OCI-LY1 (cell line): Measurements from ENCODE around the gene ZNFX1.
"Not testable (repeated sequence)": the region's sequence is repeated elsewhere in the genome, so short reads cannot be mapped to it uniquely, and the experiment has no call there.

Source experiments
- H2AFZ ChIP-seq: fragments of 200-600 bp; sonication (generic), shearing (Covaris generic); 2 replicates; pipeline ENCODE4 v1.6.0; 2014; ENCODE audit warnings: antibody characterized with exemption, mild to moderate bottlenecking, low read length
- H3F3A ChIP-seq: fragments of 200-600 bp; sonication (generic), shearing (Covaris generic); 2 replicates; pipeline ENCODE4 v1.6.0; 2014; ENCODE audit warnings: mild to moderate bottlenecking, antibody characterized with exemption, low read length, moderate library complexity; ENCODE audit not compliant: insufficient read depth
- H3K27ac ChIP-seq: fragments of 200-600 bp; sonication (generic); 2 replicates; pipeline ENCODE4 v1.5.1; 2014; ENCODE audit warnings: low read length, mixed run types, mild to moderate bottlenecking, low read depth; ENCODE audit not compliant: poor library complexity, severe bottlenecking
- H3K27me3 ChIP-seq: fragments of 200-600 bp; sonication (generic); 2 replicates; pipeline ENCODE4 v1.6.0; 2014; ENCODE audit warnings: antibody characterized with exemption, mild to moderate bottlenecking, low read length, moderate library complexity; ENCODE audit not compliant: insufficient read depth
- H3K36me3 ChIP-seq: fragments of 200-600 bp; sonication (generic); 2 replicates; pipeline ENCODE4 v1.6.1; 2014; ENCODE audit warnings: mild to moderate bottlenecking, antibody characterized with exemption, low read length, moderate library complexity, mixed read lengths; ENCODE audit not compliant: insufficient read depth
- H3K4me1 ChIP-seq: fragments of 200-600 bp; sonication (generic); 2 replicates; pipeline ENCODE4 v1.5.1; 2014; ENCODE audit warnings: mild to moderate bottlenecking, low read length, moderate library complexity; ENCODE audit not compliant: insufficient read depth, severe bottlenecking
- H3K4me2 ChIP-seq: fragments of 200-600 bp; sonication (generic), shearing (Covaris generic); 2 replicates; pipeline ENCODE4 v1.6.1; 2014; ENCODE audit warnings: low read length
- H3K4me3 ChIP-seq: fragments of 200-600 bp; sonication (generic); 2 replicates; pipeline ENCODE4 v1.5.1; 2014; ENCODE audit warnings: low read length, low read depth, mild to moderate bottlenecking, mixed read lengths; ENCODE audit not compliant: poor library complexity, severe bottlenecking
- H3K79me2 ChIP-seq: fragments of 200-600 bp; shearing (Covaris generic); 2 replicates; pipeline ENCODE4 v1.6.1; 2016; ENCODE audit warnings: mixed run types, low read length, mixed read lengths; ENCODE audit not compliant: insufficient read depth
- H3K9ac ChIP-seq: fragments of 200-600 bp; sonication (generic), shearing (Covaris generic); 2 replicates; pipeline ENCODE4 v1.6.1; 2014; ENCODE audit warnings: mild to moderate bottlenecking, low read length, mixed read lengths
- H3K9me2 ChIP-seq: fragments of 200-600 bp; sonication (generic), shearing (Covaris generic); 2 replicates; pipeline ENCODE4 v1.6.1; 2014; ENCODE audit warnings: low read depth, mild to moderate bottlenecking, low read length, mixed read lengths
- H3K9me3 ChIP-seq: fragments of 200-600 bp; shearing (Covaris generic); 2 replicates; pipeline ENCODE4 v1.6.1; 2014; ENCODE audit warnings: low read length, mixed read lengths
- H4K20me1 ChIP-seq: fragments of 200-600 bp; sonication (generic), shearing (Covaris generic); 2 replicates; pipeline ENCODE4 v1.6.0; 2016; ENCODE audit warnings: mild to moderate bottlenecking, low read length; ENCODE audit not compliant: insufficient read depth
- EZH2 ChIP-seq: fragments of 200-600 bp; sonication (generic), shearing (Covaris generic); IDR thresholded peaks from 2 replicates; pipeline ENCODE4 v1.8.0; 2017; ENCODE audit warnings: borderline replicate concordance, mixed run types, mild to moderate bottlenecking, antibody characterized with exemption, low read length, moderate library complexity, mixed read lengths
- TF ChIP-seq, protein P1 (sequence below): fragments of 200-600 bp; sonication (generic), shearing (Covaris generic); IDR thresholded peaks from 2 replicates; pipeline ENCODE4 v1.5.1; 2017; ENCODE audit warnings: mild to moderate bottlenecking, antibody characterized with exemption, low read length, moderate library complexity, mixed read lengths

ZNFX1 gene

DNA sequence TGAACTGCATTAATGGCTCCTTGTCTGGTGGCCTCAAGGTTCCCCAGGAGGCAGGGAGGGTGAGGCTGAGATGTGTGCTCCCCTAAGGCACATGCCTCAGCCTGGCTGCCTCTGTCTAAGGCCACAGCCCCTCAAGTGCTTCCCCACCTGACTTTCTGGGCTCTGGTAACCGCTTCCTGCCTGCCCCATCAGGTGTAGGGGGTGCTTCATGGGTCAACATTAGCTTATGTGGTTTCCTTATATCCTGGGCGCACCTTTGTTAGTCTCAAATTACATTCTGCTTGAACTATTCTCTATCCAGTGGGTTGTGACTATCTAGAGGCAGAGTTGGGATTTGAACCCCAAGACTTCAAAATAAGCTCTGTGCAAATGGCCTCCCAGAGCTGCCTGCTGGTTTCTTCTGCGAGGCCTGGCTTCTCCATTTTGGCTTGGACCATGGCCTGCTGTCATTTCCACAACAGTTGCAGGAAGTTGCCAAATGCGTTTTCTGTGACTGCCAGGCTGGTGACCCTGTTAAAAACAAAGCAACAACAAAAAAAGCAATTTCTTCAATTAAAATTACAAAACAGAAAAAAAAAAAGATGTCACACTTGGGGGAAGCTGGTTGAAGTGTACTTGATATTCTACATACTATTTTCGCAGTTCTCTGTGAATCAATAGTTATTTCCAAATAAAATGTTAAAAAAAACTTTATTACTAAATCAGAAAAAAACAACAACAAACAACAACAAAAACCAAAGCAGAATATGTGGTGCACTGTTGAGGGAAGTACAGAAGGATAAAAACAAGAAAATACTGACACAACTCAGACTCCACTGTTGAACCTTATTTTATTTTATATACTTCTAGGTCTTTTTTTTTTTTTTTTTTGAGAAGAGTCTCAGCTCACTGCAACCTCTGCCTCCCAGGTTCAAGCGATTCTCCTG lies 20.0 kb upstream of the ZNFX1 start:
- Histone ChIP-seq H3K9me3 (no peaks in the 10 kb centered on the region), H2AFZ (no peak overlapping the region), H3K36me3 (0 out of 2 replicates have a peak, but pooled peaks cover 6% of the 10 kb centered on the region), H3K9ac (no peak overlapping the region), H4K20me1 (no peaks in the 10 kb centered on the region), H3K4me3 (no peak overlapping the region), H3F3A (no peaks in the 10 kb centered on the region; the same call in 1 of the 2 replicates), H3K4me1 (peaks cover 7% of the 10 kb centered on the region), H3K9me2 (no peaks in the 10 kb centered on the region), H3K27ac (no peak overlapping the region), H3K27me3 (no peaks in the 10 kb centered on the region), H3K79me2 (no peaks in the 10 kb centered on the region), H3K4me2 (no peak overlapping the region)
- TF ChIP-seq, protein P1, sequence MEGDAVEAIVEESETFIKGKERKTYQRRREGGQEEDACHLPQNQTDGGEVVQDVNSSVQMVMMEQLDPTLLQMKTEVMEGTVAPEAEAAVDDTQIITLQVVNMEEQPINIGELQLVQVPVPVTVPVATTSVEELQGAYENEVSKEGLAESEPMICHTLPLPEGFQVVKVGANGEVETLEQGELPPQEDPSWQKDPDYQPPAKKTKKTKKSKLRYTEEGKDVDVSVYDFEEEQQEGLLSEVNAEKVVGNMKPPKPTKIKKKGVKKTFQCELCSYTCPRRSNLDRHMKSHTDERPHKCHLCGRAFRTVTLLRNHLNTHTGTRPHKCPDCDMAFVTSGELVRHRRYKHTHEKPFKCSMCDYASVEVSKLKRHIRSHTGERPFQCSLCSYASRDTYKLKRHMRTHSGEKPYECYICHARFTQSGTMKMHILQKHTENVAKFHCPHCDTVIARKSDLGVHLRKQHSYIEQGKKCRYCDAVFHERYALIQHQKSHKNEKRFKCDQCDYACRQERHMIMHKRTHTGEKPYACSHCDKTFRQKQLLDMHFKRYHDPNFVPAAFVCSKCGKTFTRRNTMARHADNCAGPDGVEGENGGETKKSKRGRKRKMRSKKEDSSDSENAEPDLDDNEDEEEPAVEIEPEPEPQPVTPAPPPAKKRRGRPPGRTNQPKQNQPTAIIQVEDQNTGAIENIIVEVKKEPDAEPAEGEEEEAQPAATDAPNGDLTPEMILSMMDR: no peak
- no peak for TF ChIP-seq EZH2

DNA sequence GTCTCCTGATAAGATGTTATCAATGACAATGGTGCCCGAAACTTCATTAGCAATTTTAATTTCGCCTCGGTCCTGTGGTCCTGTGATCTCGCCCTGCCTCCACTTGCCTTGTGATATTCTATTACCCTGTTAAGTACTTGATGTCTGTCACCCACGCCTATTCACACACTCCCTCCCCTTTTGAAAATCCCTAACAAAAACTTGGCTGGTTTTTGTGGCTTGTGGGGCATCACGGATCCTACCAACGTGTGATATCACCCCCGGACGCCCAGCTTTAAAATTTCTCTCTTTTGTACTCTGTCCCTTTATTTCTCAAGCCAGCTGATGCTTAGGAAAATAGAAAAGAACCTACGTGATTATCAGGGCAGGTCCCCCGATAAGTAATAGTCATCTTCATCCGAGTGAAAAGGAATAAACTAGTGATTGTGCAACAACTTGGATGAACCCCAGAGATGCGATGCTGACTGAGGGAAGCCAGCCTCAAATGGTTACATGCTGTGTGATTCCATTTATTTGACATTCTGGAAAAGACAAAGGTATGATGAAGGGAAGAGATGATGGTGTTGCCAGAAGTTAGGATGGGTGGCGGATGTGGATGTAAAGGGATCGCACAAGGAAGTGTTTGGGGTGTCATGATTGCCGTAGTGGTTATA lies 16.3 kb upstream of the ZNFX1 start:
- H3K27me3 ChIP-seq, H3K9me2 ChIP-seq, H3K27ac ChIP-seq, H2AFZ ChIP-seq, H3K9me3 ChIP-seq, H3K4me2 ChIP-seq, H3K4me1 ChIP-seq, H4K20me1 ChIP-seq, H3K9ac ChIP-seq, H3K4me3 ChIP-seq, H3K79me2 ChIP-seq: not testable (repeated sequence)
- Histone ChIP-seq H3K36me3 (peaks cover 39% of the 10 kb centered on the region), H3F3A (peaks cover 18% of the 10 kb centered on the region)

DNA sequence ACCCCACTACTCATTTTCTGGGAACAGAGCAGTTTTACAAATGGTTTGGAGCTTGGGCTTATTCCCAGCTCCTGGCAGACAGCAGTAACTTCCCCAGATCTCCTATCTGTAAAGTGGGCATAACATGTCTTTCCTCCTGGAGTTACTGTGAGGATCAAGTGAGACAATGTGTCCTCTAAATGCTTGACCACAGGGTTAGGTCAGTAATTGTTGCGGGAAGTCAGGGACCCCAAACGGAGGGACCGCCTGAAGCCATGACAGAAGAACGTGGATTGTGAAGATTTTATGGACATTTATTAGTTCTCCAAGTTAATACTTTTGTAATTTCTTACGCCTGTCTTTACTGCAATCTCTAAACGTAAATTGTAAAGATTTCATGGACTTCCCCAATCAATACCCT lies 15.3 kb upstream of the ZNFX1 start:
- H2AFZ ChIP-seq: no peak overlapping the region
- no peaks in the 10 kb centered on the region for H3K9me3 ChIP-seq
- H3K4me3 ChIP-seq: no peak overlapping the region
- H3K27me3 ChIP-seq: no peaks in the 10 kb centered on the region
- H3K36me3 ChIP-seq: peaks cover 49% of the 10 kb centered on the region
- H3K9ac ChIP-seq: no peak overlapping the region
- H3K79me2 ChIP-seq: no peaks in the 10 kb centered on the region
- no peak overlapping the region for H3K27ac ChIP-seq
- H3K4me2 ChIP-seq: no peak overlapping the region
- TF ChIP-seq, protein P1: no peak
- TF ChIP-seq EZH2: no peak
- no peaks in the 10 kb centered on the region for H3K9me2 ChIP-seq
- H3F3A ChIP-seq: peaks cover 26% of the 10 kb centered on the region
- peaks cover 7% of the 10 kb centered on the region for H3K4me1 ChIP-seq
- no peaks in the 10 kb centered on the region for H4K20me1 ChIP-seq
